HEK293T (cell line): ENCODE measurements around the gene ESPNL.

Experiments
- FOXM1 ChIP-seq: fragments of 450-650 bp; IDR thresholded peaks from 2 replicates; pipeline ENCODE4 v1.6.1; 2017; ENCODE audit warnings: mild to moderate bottlenecking, borderline replicate concordance
- LEF1 ChIP-seq: fragments of 450-650 bp; IDR thresholded peaks from 2 replicates; pipeline ENCODE4 v1.6.1; 2017; ENCODE audit warnings: mild to moderate bottlenecking, borderline replicate concordance
- NFRKB ChIP-seq: fragments of 450-650 bp; IDR thresholded peaks from 2 replicates; pipeline ENCODE4 v1.6.1; 2016; ENCODE audit warnings: mild to moderate bottlenecking, moderate library complexity
- SP1 ChIP-seq: fragments of 450-650 bp; IDR thresholded peaks from 2 replicates; pipeline ENCODE4 v1.6.1; 2017
- ZNF384 ChIP-seq: fragments of 450-650 bp; IDR thresholded peaks from 2 replicates; pipeline ENCODE4 v1.6.1; 2016

DNA sequence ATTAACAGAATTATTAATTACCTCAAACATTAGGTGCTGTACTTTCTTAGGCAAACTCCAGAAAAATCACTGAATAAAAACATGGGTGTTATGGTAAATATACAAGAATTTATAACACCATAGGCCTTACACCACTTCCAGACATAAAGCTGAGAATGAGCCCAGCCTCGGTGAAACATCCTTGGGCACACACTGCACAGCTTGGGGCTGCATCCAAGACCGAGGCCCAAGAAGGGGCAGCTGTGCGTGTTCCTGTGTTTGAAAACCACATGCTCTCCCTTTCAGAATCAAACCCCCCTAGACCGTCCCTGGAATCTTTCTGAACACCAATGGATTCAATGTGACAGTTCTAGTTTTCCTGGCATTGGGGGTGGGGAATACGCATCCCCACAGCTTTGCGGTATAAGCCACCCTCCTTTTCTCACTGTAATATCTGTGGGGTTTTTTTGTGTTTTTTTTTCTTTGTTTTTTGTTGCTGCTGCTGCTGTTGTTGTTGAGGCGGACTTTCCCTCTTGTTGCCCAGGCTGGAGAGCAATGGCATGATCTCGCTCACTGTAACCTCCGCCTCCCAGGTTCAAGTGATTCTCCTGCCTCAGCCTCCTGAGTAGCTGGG, 71.5 kb downstream of the ESPNL start:
- TF ChIP-seq ZNF384 (no peak), LEF1 (no peak), NFRKB (no peak), SP1 (no peak), FOXM1 (no peak)
